ENCODE measurements around the gene ADAMTS10. TPM values are rescaled to one million over a fixed set of nuclear protein-coding genes. Genes with fewer than 3 reads are reported as not detected.
"Not testable (repeated sequence)": the region's sequence is repeated elsewhere in the genome, so short reads cannot be mapped to it uniquely, and the experiment has no call there.

ADAMTS10 gene
- total RNA-seq, 1 donor from 2014 or later: 11.5 TPM

GRCh38 chr19:8566855-8567254 is 43.7 kb downstream of the ADAMTS10 start:
- Histone ChIP-seq H3K4me1 (no peaks in the 10 kb centered on the region), H3K27me3 (ENCODE audit: low read depth) (no peaks in the 10 kb centered on the region), H3K4me3 (no peak overlapping the region), H3K27ac (replicated peaks) (no peak overlapping the region), H3K36me3 (no peaks in the 10 kb centered on the region), H3K9me3 (replicated peaks) (no peaks in the 10 kb centered on the region)
- DNase-seq: no peak
- intact Hi-C loops (cut with micrococcal nuclease): no loop called here
- TF ChIP-seq CTCF (IDR thresholded peaks at IDR 0.05; ENCODE audit: borderline replicate concordance): no peak

GRCh38 chr19:8564866-8565265 is 45.6 kb downstream of the ADAMTS10 start:
- H3K4me1 ChIP-seq; H3K36me3 ChIP-seq; H3K27ac ChIP-seq (replicated peaks); intact Hi-C loops (cut with micrococcal nuclease); H3K4me3 ChIP-seq; H3K27me3 ChIP-seq (ENCODE audit: low read depth); H3K9me3 ChIP-seq (replicated peaks); DNase-seq: not testable (repeated sequence)

GRCh38 chr19:8561075-8561764 is 49.3 kb downstream of the ADAMTS10 start:
- DNase-seq: no peak
- H3K4me1 ChIP-seq: no peaks in the 10 kb centered on the region
- H3K36me3 ChIP-seq: no peaks in the 10 kb centered on the region
- H3K9me3 ChIP-seq (replicated peaks): no peaks in the 10 kb centered on the region
- intact Hi-C loops (cut with micrococcal nuclease): no loop called here
- no peak overlapping the region for H3K4me3 ChIP-seq
- no peaks in the 10 kb centered on the region for H3K27me3 ChIP-seq (ENCODE audit: low read depth)
- no peak overlapping the region for H3K27ac ChIP-seq (replicated peaks)
- TF ChIP-seq CTCF (IDR thresholded peaks at IDR 0.05; ENCODE audit: borderline replicate concordance): no peak

GRCh38 chr19:8558325-8558724 is 52.2 kb downstream of the ADAMTS10 start:
- no peak for TF ChIP-seq CTCF (IDR thresholded peaks at IDR 0.05; ENCODE audit: borderline replicate concordance)
- Histone ChIP-seq H3K27me3 (ENCODE audit: low read depth) (no peaks in the 10 kb centered on the region), H3K9me3 (replicated peaks) (no peaks in the 10 kb centered on the region), H3K36me3 (no peaks in the 10 kb centered on the region), H3K27ac (replicated peaks) (no peak overlapping the region), H3K4me3 (no peak overlapping the region), H3K4me1 (no peaks in the 10 kb centered on the region)
- intact Hi-C loops (cut with micrococcal nuclease): no loop called here
- no peak for DNase-seq

- TF ChIP-seq CTCF (IDR thresholded peaks at IDR 0.05; ENCODE audit: borderline replicate concordance): no peak
- no peaks in the 10 kb centered on the region for H3K27me3 ChIP-seq (ENCODE audit: low read depth)
- no peaks in the 10 kb centered on the region for H3K4me1 ChIP-seq
- no peaks in the 10 kb centered on the region for H3K36me3 ChIP-seq
- no peak overlapping the region for H3K27ac ChIP-seq (replicated peaks)
- no peaks in the 10 kb centered on the region for H3K9me3 ChIP-seq (replicated peaks)
- no peak overlapping the region for H3K4me3 ChIP-seq
- no peak for DNase-seq
- intact Hi-C loops (cut with micrococcal nuclease): no loop called here
Observed at GRCh38 chr19:8557642-8558238, 52.8 kb downstream of the ADAMTS10 start.

- H3K4me1 ChIP-seq; H3K36me3 ChIP-seq; DNase-seq; intact Hi-C loops (cut with micrococcal nuclease); H3K27me3 ChIP-seq (ENCODE audit: low read depth); H3K9me3 ChIP-seq (replicated peaks); H3K27ac ChIP-seq (replicated peaks); H3K4me3 ChIP-seq: not testable (repeated sequence)
Observed at GRCh38 chr19:8553729-8554128, 56.8 kb downstream of the ADAMTS10 start.
